B cell (primary cell): ENCODE data around the gene NUMB. TPM values are rescaled to one million over a fixed set of nuclear protein-coding genes. Genes with fewer than 3 reads are reported as not detected.

Experiments used
- ATAC-seq: fragments of 200-7000 bp; cut with Tn5 transposase; one replicate; pipeline ENCODE4 v1.10.0; 2021; ENCODE audit warnings: low read depth, mild to moderate bottlenecking, moderate number of reproducible peaks, moderate library complexity
- CTCF ChIA-PET: fragments of 350-600 bp; sonication (Branson Sonifier 250); formaldehyde crosslinking; loops from one replicate; lab custom pipeline; 2021; ENCODE audit warnings: antibody characterized with exemption, inconsistent platforms; lab: Charles Lee
- POLR2A ChIA-PET: fragments of 350-600 bp; sonication (Branson Sonifier 250); formaldehyde crosslinking; loops from one replicate; lab custom pipeline; 2021; ENCODE audit warnings: antibody characterized with exemption; lab: Charles Lee
- DNase-seq: peaks from one replicate; pipeline ENCODE4 v3.0.0; 2013
- H2AFZ ChIP-seq: 2 replicates; pipeline ENCODE4 v1.6.1; 2012; ENCODE audit warnings: mild to moderate bottlenecking, low read depth, low read length; ENCODE audit not compliant: insufficient read depth, poor library complexity, severe bottlenecking
- H3K27ac ChIP-seq, 2 donors: 1 replicate in 1 of 2; 2 replicates in 1 of 2; pipeline ENCODE4 v1.5.1; 2012 to 2013; ENCODE audit warnings: low read length in 2 of 2, mild to moderate bottlenecking in 2 of 2, moderate library complexity in 1 of 2
- H3K27me3 ChIP-seq, 4 experiments: fragments of 200-600 bp in 1 of 4; sonication (generic) in 1 of 4; replicated peaks in 1 of 4; 1 replicate in 2 of 4; 2 replicates in 2 of 4; pipeline versions ENCODE4 v1.6.1 to v1.7.0; 2013 to 2016; ENCODE audit warnings: low read length in 3 of 4, mild to moderate bottlenecking in 2 of 4, mixed read lengths in 1 of 4, moderate library complexity in 1 of 4; ENCODE audit not compliant: insufficient read depth in 4 of 4, control insufficient read depth in 3 of 4; ENCODE audit errors: control extremely low read depth in 1 of 4
- H3K36me3 ChIP-seq, 2 experiments: replicated peaks in 1 of 2; 1 replicate in 1 of 2; 2 replicates in 1 of 2; pipeline versions ENCODE4 v1.6.1 to v1.7.1; 2013; ENCODE audit warnings: low read length in 1 of 2; ENCODE audit not compliant: insufficient read depth in 2 of 2, control insufficient read depth in 1 of 2; ENCODE audit errors: control extremely low read depth in 1 of 2, extremely low read depth in 1 of 2
- H3K4me1 ChIP-seq, 2 donors: fragments of 200-600 bp in 1 of 2; sonication (generic) in 1 of 2; 1 replicate in 1 of 2; 2 replicates in 1 of 2; pipeline versions ENCODE4 v1.5.1 to v1.6.1; 2013 to 2017; ENCODE audit warnings: low read length in 2 of 2; ENCODE audit not compliant: control insufficient read depth in 2 of 2, insufficient read depth in 2 of 2
- H3K4me2 ChIP-seq: replicated peaks from 2 replicates; pipeline ENCODE3; 2012; ENCODE audit warnings: mild to moderate bottlenecking, low read depth, low read length; ENCODE audit not compliant: poor library complexity, severe bottlenecking
- H3K4me3 ChIP-seq, 5 experiments: fragments of 200-600 bp in 1 of 5; sonication (generic) in 1 of 5; 1 replicate in 3 of 5; 2 replicates in 2 of 5; pipeline versions ENCODE4 v1.5.1 to v1.7.0; 2011 to 2016; ENCODE audit warnings: low read length in 4 of 5, mild to moderate bottlenecking in 4 of 5, low read depth in 2 of 5, control low read depth in 1 of 5, moderate library complexity in 1 of 5; ENCODE audit not compliant: insufficient read depth in 1 of 5; ENCODE audit errors: control extremely low read depth in 1 of 5, extremely low read depth in 1 of 5
- H3K79me2 ChIP-seq: fragments of 200-600 bp; sonication (generic); one replicate; pipeline ENCODE4 v1.6.0; 2016; ENCODE audit warnings: low read length; ENCODE audit not compliant: control insufficient read depth, insufficient read depth
- H3K9ac ChIP-seq: fragments of 200-600 bp; sonication (generic); 2 replicates; pipeline ENCODE4 v1.6.1; 2017; ENCODE audit warnings: mild to moderate bottlenecking, low read length, moderate library complexity
- H3K9me3 ChIP-seq, 3 donors: one replicate each; pipeline versions ENCODE4 v1.6.1 to v1.7.1; 2013; ENCODE audit warnings: low read length in 2 of 3; ENCODE audit not compliant: control insufficient read depth in 2 of 3, insufficient read depth in 1 of 3; ENCODE audit errors: control extremely low read depth in 1 of 3
- H4K20me1 ChIP-seq: 2 replicates; pipeline ENCODE4 v1.6.0; 2012; ENCODE audit warnings: mild to moderate bottlenecking, low read length; ENCODE audit not compliant: insufficient read depth, control insufficient read depth, poor library complexity, severe bottlenecking
- H3K27ac Mint-ChIP-seq: one replicate; pipeline ENCODE4 v1.8.0; 2021; ENCODE audit warnings: mixed read lengths
- H3K27me3 Mint-ChIP-seq: one replicate; pipeline ENCODE4 v1.8.0; 2021; ENCODE audit warnings: mixed read lengths
- H3K4me1 Mint-ChIP-seq: one replicate; pipeline ENCODE4 v1.8.0; 2021; ENCODE audit warnings: mixed read lengths
- H3K4me3 Mint-ChIP-seq: one replicate; pipeline ENCODE4 v1.8.0; 2021; ENCODE audit warnings: mixed read lengths
- H3K9me3 Mint-ChIP-seq: one replicate; pipeline ENCODE4 v1.8.0; 2022; ENCODE audit warnings: mixed read lengths; ENCODE audit not compliant: insufficient read depth
- EZH2 ChIP-seq: IDR thresholded peaks from 2 replicates; pipeline ENCODE4 v1.6.1; 2012; ENCODE audit warnings: borderline replicate concordance, low read depth, mild to moderate bottlenecking, moderate library complexity, low read length; ENCODE audit not compliant: insufficient read depth, poor library complexity, severe bottlenecking
- WGBS: methylation state at CpG from one replicate; pipeline ENCODE4 v1.1.5; 2013; ENCODE audit warnings: missing lambda C conversion rate; ENCODE audit not compliant: insufficient coverage; 5-methylcytosine and 5-hydroxymethylcytosine counted together
- intact Hi-C: fragments of 100-400 bp; cut with micrococcal nuclease; formaldehyde crosslinking; loops from one replicate; pipeline ENCODE4 v1.10.0; 2022
- polyA plus RNA-seq: library from polyadenylated mRNA; depleted of rRNA; stranded (reverse); fragments of >200 nt; gene quantifications from 2 replicates; pipeline ENCODE4 v1.2.3, GENCODE V29; 2012
- total RNA-seq, 2 donors: library from RNA; stranded (reverse); fragments of 120-200 nt in 1 of 2; gene quantifications; 1 replicate in 1 of 2; 2 replicates in 1 of 2; pipeline versions ENCODE4 v1.2.3 to v1.2.4, GENCODE V29; 2013 to 2022
- TF ChIP-seq, protein P1 (sequence below): fragments of 200-600 bp; IDR thresholded peaks from one replicate; pipeline ENCODE4 v1.8.0; 2022; ENCODE audit warnings: antibody characterized with exemption, mild to moderate bottlenecking

NUMB gene
- total and polyA plus RNA-seq, 2 donors (not counting 1 experiment from before 2014, with no cell fraction given): 63.4 to 102 TPM

DNA sequence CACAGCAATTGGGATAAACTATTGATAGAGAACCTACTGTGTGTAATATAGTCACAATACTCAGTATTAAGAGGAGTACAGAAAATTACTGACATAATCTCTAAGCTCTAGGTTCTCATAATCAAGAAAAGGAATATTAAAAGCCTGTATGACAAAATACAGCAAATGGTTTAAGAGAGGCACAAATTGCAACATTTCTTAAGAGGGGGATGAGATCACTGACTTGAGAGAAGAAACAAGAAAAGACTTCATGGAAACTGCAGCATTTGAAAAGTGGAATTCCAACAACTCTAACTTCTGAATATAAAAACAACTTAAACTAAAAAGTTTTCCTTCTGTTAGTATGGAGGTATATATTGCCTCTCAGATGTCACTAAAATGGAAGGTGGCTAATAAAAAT lies 89.7 kb downstream of the NUMB start:
- Histone ChIP-seq H3K4me1 (no peaks in the 10 kb centered on the region), H2AFZ (no peak overlapping the region), H3K4me2 (no peak overlapping the region), H3K79me2 (peaks cover 23% of the 10 kb centered on the region), H4K20me1 (no peaks in the 10 kb centered on the region), H3K27ac (no peak overlapping the region), H3K36me3 (peaks cover 5 to 6% of the 10 kb centered on the region in 2 experiments), H3K4me3 (no peak overlapping the region), H3K9ac (no peak overlapping the region), H3K9me3 (no peaks in the 10 kb centered on the region), H3K27me3 (no peaks in the 10 kb centered on the region)
- POLR2A ChIA-PET: no interaction called here
- no peak for TF ChIP-seq EZH2
- TF ChIP-seq, protein P1, sequence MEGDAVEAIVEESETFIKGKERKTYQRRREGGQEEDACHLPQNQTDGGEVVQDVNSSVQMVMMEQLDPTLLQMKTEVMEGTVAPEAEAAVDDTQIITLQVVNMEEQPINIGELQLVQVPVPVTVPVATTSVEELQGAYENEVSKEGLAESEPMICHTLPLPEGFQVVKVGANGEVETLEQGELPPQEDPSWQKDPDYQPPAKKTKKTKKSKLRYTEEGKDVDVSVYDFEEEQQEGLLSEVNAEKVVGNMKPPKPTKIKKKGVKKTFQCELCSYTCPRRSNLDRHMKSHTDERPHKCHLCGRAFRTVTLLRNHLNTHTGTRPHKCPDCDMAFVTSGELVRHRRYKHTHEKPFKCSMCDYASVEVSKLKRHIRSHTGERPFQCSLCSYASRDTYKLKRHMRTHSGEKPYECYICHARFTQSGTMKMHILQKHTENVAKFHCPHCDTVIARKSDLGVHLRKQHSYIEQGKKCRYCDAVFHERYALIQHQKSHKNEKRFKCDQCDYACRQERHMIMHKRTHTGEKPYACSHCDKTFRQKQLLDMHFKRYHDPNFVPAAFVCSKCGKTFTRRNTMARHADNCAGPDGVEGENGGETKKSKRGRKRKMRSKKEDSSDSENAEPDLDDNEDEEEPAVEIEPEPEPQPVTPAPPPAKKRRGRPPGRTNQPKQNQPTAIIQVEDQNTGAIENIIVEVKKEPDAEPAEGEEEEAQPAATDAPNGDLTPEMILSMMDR: no peak
- H3K27me3 Mint-ChIP-seq: no peaks in the 10 kb centered on the region
- intact Hi-C loops: no loop called here
- no peak for ATAC-seq
- H3K4me1 Mint-ChIP-seq: peaks cover 14% of the 10 kb centered on the region
- H3K9me3 Mint-ChIP-seq: no peaks in the 10 kb centered on the region
- CTCF ChIA-PET: interaction anchor here (0.7 kb wide), 1 partner anchor 69 kb away, joined by 3 read pairs; no protein-coding TSS in a partner anchor
- H3K27ac Mint-ChIP-seq: no peak overlapping the region
- no peak overlapping the region for H3K4me3 Mint-ChIP-seq
- no peak for DNase-seq

DNA sequence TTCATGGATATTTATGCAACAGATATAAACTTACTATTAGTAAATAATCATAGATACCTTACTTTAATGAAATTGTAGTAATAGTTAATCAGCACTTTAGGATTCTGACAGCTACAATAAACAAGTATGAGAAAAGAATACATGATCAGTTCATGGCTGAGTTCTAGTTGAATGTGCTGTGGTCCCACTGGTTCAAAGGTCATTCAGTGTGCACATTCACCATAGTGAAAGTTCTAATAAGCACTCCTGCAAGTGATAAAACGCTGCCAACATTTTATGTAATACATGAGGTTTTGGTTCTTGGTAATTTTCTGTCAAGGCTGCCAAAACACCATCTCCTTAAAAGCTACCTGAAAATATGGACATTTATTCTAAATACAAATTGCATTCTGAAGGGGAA lies 92.6 kb downstream of the NUMB start:
- peaks cover 10% of the 10 kb centered on the region for H3K4me1 Mint-ChIP-seq
- WGBS: no CpG with 5 or more reads among the region's 1 CpG

More for the DNA sequence above, 92.6 kb downstream of the NUMB start:
- H3K27me3 ChIP-seq: no peaks in the 10 kb centered on the region
- intact Hi-C loops: no loop called here
- H3K9me3 Mint-ChIP-seq: no peaks in the 10 kb centered on the region
- H4K20me1 ChIP-seq: no peaks in the 10 kb centered on the region
- no peak overlapping the region for H3K4me2 ChIP-seq
- no peak overlapping the region for H3K4me3 ChIP-seq
- DNase-seq (no peak), ATAC-seq (no peak)
- CTCF ChIA-PET: interaction anchor here (0.6 kb wide), 1 partner anchor 106 kb away, joined by 6 read pairs; no protein-coding TSS in a partner anchor
- H2AFZ ChIP-seq: no peak overlapping the region
- TF ChIP-seq, protein P1: no peak
- TF ChIP-seq EZH2: no peak
- peaks cover 6 to 7% of the 10 kb centered on the region in 2 experiments for H3K36me3 ChIP-seq
- no peaks in the 10 kb centered on the region for H3K9me3 ChIP-seq
- no peak overlapping the region for H3K9ac ChIP-seq
- POLR2A ChIA-PET: no interaction called here
- H3K4me3 Mint-ChIP-seq: no peak overlapping the region
- no peaks in the 10 kb centered on the region for H3K4me1 ChIP-seq
- no peaks in the 10 kb centered on the region for H3K27me3 Mint-ChIP-seq
- H3K27ac ChIP-seq: no peak overlapping the region
- peaks cover 38% of the 10 kb centered on the region for H3K79me2 ChIP-seq
- H3K27ac Mint-ChIP-seq: no peak overlapping the region
